NCI-H524 (cell line): ENCODE data around the gene P2RX3.

ENCODE experiments used
- DNase-seq, 2 experiments: peaks; one replicate each; lab custom pipeline; 2025; lab: John Stamatoyannopoulos, UW

P2RX3 gene

DNA sequence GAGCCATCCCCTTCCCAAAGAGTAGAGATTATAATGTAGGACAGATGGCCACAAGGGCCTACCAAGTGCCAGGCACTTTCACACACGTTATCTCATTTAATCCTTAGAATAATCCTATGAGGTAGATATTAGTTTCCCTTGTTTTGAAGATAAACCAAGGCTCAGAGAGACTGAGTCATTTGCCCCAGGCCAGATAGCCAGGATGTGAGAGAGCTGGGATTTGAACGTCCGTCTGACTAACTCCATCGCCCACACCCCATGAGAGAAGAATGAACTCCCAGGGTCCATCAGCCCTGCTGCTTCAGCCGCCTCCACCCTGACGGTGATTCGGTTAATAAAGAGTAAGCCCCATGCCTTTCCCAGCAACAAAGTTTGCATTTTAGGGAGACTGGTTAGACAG, 32.1 kb downstream of the P2RX3 start:
- DNase-seq, result peak; percentile 67 to 84

DNA sequence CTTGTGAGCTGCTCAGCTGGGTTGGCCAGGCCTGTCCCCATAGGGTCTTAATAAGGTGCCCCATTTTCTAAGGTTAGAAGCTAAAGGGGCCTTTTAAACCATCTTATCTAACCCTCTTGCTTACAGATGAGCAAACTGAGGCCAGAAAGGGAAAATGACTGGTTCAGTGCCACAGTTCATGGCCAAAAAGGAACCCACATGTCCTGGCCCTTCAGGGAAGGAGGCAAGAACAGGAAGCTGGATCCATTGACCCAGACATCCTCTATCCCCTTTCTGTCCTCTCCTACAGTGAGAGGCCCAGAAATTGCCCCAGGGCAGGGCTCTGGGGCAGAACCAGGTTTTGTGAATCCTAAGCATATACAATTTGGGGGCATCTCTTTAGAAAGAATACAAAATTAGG, 32.8 kb downstream of the P2RX3 start:
- DNase-seq, result no peak

DNA sequence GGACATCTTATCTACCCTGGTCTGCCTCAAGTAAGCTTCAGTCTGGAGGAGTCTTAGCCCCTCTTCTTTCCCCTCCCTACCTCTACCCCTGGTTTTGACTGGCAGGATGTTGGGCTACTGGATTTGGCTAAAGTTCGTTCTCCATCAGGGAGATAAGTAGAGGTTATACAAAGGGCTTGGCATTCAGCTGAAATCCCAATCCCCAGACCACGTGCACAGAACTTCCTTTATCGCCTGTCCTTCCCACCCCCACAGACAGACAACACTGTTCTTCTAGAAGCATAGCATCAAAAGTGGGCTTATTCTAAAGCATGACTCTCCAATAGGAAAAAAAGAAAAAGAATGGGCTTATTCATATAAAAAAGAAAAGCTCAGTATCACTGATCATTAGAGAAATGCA, 35.0 kb downstream of the P2RX3 start:
- DNase-seq, result no peak

DNA sequence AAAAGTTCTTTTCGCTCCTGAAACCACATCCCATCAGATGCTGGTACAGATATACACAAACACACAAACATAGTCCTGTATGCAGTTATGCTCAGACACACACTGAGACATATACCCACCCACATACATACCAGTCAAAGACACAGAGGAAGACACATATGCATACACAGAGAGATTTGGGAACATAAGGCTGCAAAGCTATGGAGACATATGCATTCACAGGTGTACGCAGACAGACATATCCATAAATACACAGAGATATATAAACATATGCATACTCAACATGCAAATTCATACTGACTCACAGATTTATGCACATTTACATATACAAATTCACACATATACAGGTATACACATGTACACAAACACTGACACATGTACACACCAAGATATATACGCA, 36.8 kb downstream of the P2RX3 start:
- DNase-seq, result no peak

DNA sequence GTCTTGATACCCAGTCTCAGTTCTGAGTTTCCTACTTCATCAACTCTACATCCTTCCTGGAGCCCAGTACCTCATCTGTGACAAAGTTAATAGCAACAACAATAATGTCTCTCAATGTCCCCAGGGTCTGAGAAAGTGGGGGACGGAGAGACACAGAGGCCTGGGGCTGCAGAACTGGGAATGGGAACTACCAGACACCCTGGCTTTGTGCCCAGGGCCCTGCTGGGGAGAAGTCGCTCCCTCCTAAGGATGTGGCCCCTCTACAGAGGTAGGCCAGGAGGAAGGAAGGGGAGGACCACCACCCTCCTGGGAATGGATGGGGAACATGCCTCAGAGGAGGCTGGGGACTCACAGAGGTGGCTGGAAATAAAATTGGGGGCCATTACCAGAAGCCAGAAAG, 37.3 kb downstream of the P2RX3 start:
- DNase-seq, result no peak

DNA sequence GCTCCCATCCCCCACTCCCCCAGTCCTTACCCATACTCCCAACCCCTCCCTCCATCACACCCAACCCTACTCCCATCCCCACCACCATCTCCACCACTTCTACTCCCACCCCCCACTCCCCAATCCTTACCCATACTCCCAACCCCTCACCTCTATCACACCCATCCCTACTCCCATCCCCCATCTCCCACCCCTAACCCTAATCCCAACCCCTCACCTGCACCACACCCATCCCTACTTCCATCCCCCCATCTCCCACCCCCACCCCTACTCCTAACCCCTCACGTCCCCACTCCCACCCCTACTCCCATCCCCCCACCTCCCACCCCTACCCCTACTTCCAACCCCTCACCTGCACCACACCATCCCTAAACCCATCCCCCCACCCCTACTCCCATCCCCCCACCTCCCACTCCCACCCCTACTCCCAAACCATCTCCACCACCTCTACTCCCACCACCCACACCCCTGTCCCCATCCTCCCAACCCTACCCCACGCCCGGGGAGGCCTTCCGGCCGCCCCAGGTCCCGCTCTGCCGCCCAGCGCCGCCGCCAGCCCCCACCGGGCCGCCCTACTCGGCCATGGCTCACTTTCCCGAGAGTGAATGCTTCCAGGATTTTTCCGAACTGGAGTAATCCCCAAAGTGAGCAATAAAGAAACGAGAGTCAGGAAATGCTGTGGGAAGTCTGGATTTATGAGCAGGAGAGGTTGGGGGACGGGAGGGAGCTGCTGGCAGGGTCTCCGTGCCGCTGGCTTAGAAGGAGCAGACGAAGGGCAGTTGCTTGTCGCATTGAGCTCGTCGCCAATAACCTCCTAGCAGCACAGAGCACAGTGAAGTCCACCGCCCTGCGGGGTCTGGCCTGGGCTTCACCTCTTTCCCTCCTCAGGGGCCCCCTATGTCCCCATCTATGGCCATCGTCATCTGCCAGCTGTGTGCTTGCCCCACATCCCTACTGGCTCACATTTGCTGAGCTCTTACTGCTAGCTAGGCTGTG, 38.2 kb downstream of the P2RX3 start:
- DNase-seq, result no peak

DNA sequence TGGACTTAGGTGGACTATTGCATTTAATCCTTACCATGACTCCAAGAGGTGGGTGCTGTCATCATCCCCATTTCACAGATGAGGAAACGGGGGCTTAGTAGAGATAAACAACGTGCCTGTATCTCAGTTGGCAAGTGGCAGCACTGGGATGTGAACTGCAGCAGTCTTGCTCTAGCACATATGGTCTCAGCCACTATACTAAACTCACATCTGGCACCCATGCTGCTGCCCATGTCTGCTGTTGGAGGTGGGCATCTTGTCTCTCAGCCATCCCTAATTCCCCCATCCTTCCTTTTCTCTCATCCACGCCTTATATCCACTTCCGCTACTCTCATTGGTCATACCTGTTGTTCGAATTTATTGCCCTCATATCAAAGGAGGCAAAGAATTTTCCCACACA, 39.0 kb downstream of the P2RX3 start:
- DNase-seq, result peak; percentile 59 to 83

DNA sequence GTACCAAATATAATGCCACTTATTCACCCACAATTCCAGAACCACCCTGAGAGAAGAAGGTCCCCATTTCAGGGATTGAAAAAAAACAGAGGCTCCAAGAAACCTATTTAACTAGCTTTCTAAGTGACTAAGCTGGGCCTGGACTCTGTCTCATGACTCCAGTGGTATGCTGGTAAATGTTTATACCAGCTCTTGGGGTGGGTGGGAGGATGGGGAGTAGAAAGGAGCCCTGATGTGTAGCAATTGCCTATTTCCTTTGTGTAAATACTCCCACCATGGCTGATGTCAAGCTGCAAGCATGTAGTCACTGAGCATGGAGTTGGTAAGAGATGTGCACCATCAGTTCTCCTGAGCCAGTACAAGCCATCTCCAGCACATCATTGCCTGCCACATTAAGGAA, 40.0 kb downstream of the P2RX3 start:
- no peak for DNase-seq

DNA sequence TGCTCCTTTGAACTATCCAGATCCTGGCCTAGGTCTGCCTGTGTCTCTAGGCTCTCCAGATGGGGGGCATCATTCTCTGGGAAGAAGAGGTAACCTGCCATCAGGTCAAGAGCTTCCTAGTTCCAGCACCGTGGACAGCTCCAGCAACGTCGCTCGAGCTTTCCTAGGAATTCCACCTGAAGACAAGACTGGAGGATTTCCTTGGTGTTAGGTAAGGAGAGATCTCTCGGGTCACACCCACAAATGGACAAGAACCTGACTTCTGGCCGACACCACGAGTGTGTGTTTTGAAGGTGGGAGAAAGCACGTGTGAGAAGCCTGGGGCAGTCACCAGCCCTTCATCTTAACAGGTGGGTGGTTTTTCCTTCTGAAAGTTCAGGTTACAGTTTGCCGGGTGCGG, 41.6 kb downstream of the P2RX3 start:
- no peak for DNase-seq

DNA sequence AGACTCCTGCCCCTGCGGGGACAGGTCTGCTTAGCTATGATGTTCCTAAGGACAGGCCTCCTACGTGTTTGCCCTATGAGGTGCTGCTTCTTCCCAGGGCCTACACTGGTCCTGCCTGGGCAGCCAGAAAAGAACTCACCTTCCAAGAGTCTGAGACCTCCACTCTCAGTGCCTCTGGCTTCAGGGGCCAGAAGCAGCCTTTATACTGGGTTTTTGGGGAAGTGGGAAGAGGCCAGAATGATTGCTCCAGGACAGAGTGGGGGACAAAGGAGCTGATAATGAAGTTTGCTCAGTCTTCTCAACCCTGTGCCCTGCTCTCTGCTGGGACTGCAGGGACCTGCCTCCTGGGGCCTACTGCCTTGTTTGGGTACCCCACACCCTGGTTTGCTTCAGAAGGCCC, 42.8 kb downstream of the P2RX3 start, which contains the start of gene PRG3:
Gene PRG3, minus strand, starts transcription at position 176 of the 400 bp plus-strand sequence. CDS start 442 bp downstream, outside the sequence.
- no peak for DNase-seq

DNA sequence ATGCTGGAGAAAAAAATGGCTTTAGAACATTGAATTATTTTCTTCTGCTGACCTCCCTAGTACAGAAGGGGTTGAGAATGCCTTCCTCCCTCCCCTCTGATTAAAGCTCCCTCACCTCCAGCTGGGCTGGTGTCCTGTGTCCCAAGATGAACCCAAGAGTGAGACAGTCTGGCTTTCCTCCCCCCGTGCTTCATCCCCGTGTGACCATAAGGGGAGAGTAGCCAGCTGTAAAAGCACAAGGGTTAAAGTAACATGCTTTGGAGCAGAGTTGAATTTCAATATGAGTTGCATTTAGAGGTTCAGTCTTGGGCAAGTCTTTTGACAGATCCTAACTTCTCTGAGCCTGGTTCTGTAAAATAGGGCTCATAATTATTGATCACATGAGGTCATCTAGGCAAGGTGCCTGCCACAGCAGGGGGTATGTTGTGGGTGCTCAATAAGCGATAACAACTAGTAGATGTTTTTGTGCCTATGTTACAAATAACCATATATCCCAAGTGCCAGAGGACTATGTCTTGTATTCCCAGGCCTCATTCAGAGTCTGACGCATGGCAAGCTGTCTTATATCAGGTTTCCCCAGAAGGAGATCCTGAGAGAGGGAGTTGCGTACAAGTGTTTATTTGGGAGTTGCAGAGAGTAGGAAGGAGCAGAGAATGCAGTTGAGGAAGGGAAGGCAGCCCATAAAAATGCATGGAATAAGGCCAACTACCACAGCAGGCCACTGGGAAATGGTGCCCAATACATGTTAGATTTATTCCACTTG, 48.2 kb downstream of the P2RX3 start:
- DNase-seq, result peak; percentile 32 to 86

DNA sequence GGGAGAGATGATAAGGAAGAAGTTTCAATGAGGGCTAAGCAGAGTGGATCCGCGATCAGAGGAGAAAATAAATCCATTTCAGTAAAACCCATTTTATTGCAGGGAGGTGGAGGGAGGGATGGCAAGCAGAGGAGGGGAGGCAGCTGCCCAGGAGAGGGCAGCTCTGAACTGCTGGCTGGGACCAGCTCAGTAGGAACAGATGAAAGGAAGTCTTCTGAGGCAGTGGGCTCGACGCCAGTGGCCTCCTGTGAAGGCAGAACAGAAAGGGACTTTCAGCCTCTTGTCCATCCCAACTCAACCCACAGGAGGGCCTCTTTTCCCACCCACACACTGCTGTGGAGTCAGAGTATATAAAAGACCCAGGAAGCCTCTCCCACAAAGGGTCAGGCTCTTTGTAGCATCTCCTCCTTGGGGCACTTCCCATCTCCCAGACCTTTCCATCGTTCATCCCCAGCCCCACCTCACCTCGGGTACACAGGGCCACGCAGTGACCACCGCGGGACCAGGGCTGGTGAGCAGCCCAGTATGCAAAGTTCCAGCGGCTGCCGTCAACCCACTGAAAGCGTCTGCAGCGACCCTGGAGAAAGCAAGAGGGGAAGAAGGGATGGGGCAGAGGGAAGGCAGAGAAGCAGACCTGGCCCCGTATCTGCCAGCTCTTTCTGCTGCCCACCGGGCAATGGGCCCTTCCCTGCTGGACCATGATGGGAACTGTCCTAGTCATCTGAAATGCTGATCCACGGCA, 49.3 kb downstream of the P2RX3 start:
- DNase-seq, result peak in 1 of 2 experiments; percentile 9

DNA sequence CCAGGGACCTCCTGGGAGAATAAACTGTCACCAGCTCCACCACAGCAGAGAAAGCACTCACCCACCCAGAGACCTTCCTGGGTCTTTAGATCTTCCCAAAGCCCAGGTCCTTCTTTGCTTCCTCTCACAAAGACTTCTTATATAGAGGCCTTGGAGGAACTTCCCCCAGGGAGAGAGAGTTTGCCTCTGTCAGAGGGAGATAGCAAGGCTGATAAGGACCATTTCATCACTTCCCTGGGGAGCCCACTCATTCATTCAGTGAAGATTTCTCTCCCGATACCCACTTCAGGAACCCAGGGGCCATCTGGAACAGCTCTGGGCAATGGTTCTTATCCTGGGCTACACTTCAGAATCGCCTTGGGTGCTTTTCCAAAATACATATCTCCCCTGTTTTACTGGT, 52.4 kb downstream of the P2RX3 start, which contains the start of gene PRG2:
Gene PRG2, minus strand, starts transcription at position 116 of the 400 bp plus-strand sequence. CDS start 706 bp downstream, outside the sequence.
- peak in 1 of 2 experiments; percentile 43 for DNase-seq

DNA sequence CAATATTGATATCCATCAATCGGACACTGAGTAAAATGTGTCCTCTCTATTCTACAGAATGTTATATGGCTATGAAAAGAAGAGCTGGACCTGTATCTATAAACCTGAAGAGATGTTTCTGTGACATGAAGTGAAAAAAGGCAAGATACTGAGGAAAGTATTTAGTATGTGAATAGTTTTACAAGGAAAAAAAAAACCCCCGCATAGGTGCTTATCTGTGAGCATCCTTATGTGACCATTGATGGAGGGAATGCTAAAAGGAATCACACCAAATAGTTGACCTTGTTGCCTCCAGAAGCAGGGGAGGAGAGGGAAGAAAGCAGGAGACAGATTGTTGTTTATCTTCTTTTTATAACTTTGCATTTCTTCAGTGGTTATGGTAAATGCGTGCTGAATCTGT, 53.0 kb downstream of the P2RX3 start:
- no peak for DNase-seq

DNA sequence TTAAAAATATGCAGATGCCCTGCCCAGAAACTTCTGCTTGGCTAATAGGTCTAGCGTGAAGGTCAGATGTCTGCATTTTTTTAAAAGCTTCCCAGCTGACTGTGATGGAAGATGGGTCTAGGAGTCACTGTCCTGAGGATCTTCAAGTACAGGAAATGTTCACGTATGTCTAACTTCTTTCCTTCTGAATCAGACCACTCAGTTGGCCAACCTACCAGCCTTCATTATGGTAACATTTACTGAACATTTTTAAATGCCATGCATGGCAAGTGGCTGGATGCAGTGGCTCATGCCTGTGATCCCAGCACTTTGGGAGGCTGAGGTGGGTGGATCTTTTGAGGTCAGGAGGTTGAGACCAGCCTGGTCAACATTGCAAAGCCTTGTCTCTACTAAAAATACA, 53.4 kb downstream of the P2RX3 start:
- DNase-seq, result no peak

DNA sequence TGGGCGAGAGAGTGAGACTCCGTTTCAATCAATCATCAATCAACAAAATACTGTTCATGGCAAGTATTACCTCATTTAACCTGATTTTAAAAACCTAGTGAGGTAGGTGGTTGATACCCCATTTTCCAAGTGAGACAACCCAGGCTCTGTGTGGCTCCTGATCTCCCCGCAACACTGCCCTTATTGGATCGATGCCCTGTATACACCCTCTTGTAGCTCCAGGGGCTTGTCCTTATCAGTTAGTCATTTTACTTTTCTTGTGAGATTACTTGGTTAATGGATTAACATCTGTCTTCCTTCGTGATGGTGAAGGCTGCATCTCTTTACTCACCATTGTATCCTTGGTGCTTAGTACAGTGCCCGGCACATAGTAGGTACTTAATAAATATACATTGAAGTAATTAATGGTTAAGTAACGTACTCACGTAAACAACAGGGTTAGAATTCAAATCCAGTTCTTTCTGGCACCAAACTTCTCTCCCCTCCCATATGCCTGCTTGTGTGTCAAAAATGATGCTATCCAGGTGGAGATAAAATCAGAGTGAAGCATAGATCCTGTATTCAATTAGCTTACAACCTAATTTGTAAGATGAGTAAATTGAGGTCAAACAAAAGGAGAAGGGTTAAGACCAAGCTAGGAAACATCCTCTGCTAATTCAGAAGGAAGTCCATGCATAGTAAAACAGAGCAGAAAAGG, 54.1 kb downstream of the P2RX3 start:
- DNase-seq, result no peak

DNA sequence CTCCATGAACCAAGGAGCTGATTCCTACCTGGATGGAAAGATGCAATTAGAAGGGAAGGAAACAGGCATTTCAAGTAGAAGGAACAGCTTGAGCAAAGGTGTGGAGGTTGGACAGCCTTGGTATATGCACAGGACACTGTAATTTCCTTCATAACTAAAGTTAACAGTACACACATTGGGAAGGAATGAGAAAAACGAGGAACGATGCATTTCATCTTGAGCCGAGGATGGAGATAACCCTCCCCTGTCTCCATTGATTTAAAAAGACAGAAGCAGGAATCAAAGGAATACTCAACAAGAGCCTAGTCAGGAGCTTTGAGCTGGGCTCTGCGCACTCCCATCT, 54.6 kb downstream of the P2RX3 start:
- no peak for DNase-seq

DNA sequence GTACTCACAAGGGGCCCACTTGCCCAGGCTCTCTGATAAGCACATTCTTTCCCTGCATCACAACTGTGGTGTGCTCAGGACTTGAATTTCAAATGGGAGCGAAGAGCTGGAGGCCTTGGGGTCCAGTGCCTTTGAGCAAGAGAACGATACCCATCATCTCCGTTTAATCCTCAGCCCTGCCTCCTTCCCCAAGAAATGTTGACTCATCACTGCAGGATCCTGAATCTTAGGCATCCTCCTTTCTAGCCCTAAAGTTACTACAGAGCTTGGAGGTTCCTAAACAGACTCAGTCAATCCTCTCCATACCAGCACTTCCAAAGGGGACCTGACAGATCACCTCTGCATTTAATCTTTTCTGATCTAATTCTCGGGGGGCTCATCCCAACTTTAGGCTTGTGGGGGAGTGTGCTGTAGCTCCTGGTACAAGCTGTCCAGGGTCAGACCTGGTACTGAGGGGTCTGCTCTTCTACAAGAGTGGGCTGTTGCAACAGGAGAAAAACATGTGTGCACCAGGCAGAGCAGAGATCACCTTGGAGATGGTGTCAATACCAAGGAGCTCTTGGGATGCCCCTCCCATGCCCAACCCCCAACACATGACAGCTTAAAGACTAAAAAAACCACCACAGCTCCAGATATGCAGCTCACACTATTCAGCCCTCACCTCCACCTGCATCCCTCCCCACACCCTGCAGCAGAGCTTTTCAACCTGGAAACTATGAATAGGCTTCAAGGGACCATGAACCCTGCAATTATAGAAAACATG, 56.2 kb downstream of the P2RX3 start:
- no peak for DNase-seq

DNA sequence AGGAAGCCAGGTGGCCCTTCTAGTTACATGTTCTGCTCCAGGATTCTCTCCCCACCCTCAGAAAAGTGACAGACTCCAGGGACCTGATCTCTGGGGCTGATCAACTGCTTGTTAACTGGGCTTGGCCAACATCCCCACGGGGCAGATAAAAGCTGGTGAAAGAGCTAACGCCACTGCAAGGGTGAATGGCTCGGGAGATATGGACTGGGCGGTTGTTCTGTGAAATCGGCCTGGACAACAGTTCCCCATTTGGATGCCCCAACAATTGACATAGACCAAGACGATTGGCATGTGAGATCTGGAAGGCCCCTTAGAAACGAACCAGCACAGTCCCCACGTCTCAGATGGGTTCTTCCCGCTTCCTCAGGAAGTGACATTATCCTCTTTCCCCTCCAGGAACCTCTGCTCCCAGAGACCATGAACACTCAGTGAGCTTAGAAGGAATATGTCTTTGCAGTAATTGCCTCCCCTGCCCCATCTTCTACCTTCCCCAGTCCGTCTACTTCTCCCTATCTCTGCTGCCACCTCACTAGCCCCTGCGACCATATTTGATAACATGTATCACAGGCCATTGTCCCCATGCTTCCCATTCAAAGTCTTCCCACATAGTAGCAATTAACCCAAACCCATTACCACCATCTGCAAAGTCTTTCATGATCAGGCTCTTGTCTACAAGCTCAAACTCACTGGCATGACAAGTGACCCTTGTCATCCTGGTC, 57.9 kb downstream of the P2RX3 start:
- DNase-seq, result no peak

DNA sequence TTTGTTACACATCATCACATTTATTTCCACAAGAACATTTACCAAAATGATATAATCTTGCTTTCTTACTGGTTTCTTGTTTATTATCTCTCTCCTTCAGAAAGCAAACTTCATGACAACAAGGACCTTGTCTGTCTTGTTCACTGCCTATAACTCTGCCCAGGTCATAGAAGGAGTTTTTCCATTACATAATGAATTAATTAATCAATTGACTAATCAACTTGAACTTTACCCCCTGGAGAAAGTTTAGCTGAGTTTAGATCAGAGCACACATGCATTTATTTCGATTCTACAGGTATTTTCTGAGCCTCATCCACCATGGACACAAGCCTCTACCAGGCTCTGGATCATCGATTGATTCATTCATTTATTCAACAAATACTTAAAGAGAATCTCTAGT, 58.6 kb downstream of the P2RX3 start:
- DNase-seq, result no peak
